SK-N-SH treated with all-trans-retinoic acid at 6 μM for 48 hours (cell line): ENCODE results near the gene EXD3.

Experiments
- ATAC-seq: fragments of 200-7000 bp; cut with Tn5 transposase; 3 replicates; pipeline ENCODE4 v1.9.1; 2020; ENCODE audit warnings: mild to moderate bottlenecking, moderate library complexity
- ARNTL ChIP-seq: fragments of 450-650 bp; formaldehyde crosslinking; IDR thresholded peaks from 2 replicates; pipeline ENCODE4 v1.5.0; 2020; ENCODE audit warnings: low read depth, mild to moderate bottlenecking, moderate library complexity, borderline replicate concordance
- BACH2 ChIP-seq: fragments of 250-450 bp; sonication (Bioruptor Pico); IDR thresholded peaks from 2 replicates; pipeline ENCODE4 v1.9.0; 2021; ENCODE audit warnings: mild to moderate bottlenecking, borderline replicate concordance
- CSDC2 ChIP-seq: fragments of 250-450 bp; sonication (Bioruptor Pico); IDR thresholded peaks from 2 replicates; pipeline ENCODE4 v1.5.0; 2020; ENCODE audit warnings: mild to moderate bottlenecking, moderate library complexity
- ESRRG ChIP-seq: fragments of 250-450 bp; sonication (Bioruptor Pico); IDR thresholded peaks from 2 replicates; pipeline ENCODE4 v1.6.1; 2021; ENCODE audit warnings: mild to moderate bottlenecking
- OSR1 ChIP-seq: fragments of 250-450 bp; sonication (Bioruptor Pico); IDR thresholded peaks from 2 replicates; pipeline ENCODE4 v1.8.0; 2022; ENCODE audit warnings: moderate library complexity, mild to moderate bottlenecking, inconsistent platforms
- PPARA ChIP-seq: fragments of 250-450 bp; sonication (Bioruptor Pico); IDR thresholded peaks from 2 replicates; pipeline ENCODE4 v1.5.0; 2020; ENCODE audit warnings: mild to moderate bottlenecking, borderline replicate concordance
- RARB ChIP-seq: fragments of 250-450 bp; sonication (Bioruptor Pico); IDR thresholded peaks from 2 replicates; pipeline ENCODE4 v1.8.0; 2021; ENCODE audit warnings: mild to moderate bottlenecking, moderate library complexity
- SNAI2 ChIP-seq: fragments of 250-450 bp; sonication (Bioruptor Pico); IDR thresholded peaks from 2 replicates; pipeline ENCODE4 v1.5.0; 2020; ENCODE audit warnings: mild to moderate bottlenecking, moderate library complexity
- TOX ChIP-seq: fragments of 250-450 bp; sonication (Bioruptor Pico); IDR thresholded peaks from 2 replicates; pipeline ENCODE4 v1.8.0; 2021; ENCODE audit warnings: mild to moderate bottlenecking, moderate library complexity, borderline replicate concordance
- ZFP3 ChIP-seq: fragments of 250-450 bp; sonication (Bioruptor Pico); IDR thresholded peaks from 2 replicates; pipeline ENCODE4 v1.5.0; 2020; ENCODE audit warnings: mild to moderate bottlenecking, moderate library complexity
- ZFP30 ChIP-seq: fragments of 450-650 bp; formaldehyde crosslinking; IDR thresholded peaks from 2 replicates; pipeline ENCODE4 v1.5.0; 2022; ENCODE audit warnings: mild to moderate bottlenecking, moderate library complexity
- ZNF70 ChIP-seq: fragments of 450-650 bp; formaldehyde crosslinking; IDR thresholded peaks from 2 replicates; pipeline ENCODE4 v1.5.0; 2020; ENCODE audit warnings: mild to moderate bottlenecking, moderate library complexity
- ZNF8 ChIP-seq: fragments of 450-650 bp; formaldehyde crosslinking; IDR thresholded peaks from 2 replicates; pipeline ENCODE4 v1.5.0; 2020; ENCODE audit warnings: mild to moderate bottlenecking, moderate library complexity
- TF ChIP-seq, protein P1 (sequence below): fragments of 250-450 bp; sonication (Bioruptor Pico); IDR thresholded peaks from 2 replicates; pipeline ENCODE4 v1.5.0; 2020; ENCODE audit warnings: mild to moderate bottlenecking, moderate library complexity
- TF ChIP-seq, protein P2 (sequence below): fragments of 250-450 bp; sonication (Bioruptor Pico); IDR thresholded peaks from 2 replicates; pipeline ENCODE4 v1.5.1; 2021; ENCODE audit warnings: mild to moderate bottlenecking, moderate library complexity
- TF ChIP-seq, protein P3 (sequence below): fragments of 250-450 bp; sonication (Bioruptor Pico); IDR thresholded peaks from 2 replicates; pipeline ENCODE4 v1.5.1; 2020; ENCODE audit warnings: low read depth, mild to moderate bottlenecking, moderate library complexity
- TF ChIP-seq, protein P4 (sequence below): fragments of 250-450 bp; sonication (Bioruptor Pico); IDR thresholded peaks from 2 replicates; pipeline ENCODE4 v1.8.0; 2021; ENCODE audit warnings: low read depth, mild to moderate bottlenecking, moderate library complexity, borderline replicate concordance
- TF ChIP-seq, protein P5 (sequence below): fragments of 250-450 bp; sonication (Bioruptor Pico); IDR thresholded peaks from 2 replicates; pipeline ENCODE4 v1.8.0; 2020; ENCODE audit warnings: mild to moderate bottlenecking, moderate library complexity, borderline replicate concordance

The EXD3 gene

DNA sequence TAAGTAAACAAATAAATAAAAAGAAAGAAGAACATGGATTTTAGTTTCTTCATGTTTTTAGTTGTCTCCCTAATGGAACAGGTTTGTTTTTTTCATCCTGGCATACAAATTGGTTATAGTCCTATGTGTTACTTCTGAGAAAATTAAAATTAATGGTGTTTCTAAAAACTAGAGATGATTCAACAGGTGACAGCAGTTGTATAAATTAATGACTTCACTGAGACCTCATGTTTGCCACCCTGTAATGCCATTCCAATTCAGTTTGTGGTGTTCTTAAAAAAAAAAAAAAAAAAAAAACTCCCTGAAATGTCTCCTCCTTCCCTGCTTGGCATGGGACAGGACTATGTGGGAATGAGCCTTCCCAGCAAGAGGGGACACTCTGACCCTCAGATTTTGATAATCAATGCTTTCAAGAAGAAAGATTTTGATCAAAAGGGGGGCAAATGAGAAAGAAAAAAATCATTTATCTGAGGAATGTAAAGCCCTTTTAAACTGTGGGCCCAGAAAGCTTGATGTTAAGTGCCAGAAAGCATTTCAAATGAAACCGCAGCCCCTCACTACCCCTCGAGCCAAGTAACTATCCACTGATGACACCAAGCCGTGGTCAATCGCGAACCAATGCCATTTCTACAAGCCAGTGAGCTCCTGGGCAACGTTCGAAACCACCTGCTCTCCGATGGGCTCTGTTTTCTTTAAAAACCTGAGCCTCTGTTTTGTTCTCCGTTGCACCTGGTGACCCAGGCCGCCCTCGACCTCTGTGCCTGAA, 941 bp downstream of the EXD3 start (continued):
- TF ChIP-seq, protein P1, sequence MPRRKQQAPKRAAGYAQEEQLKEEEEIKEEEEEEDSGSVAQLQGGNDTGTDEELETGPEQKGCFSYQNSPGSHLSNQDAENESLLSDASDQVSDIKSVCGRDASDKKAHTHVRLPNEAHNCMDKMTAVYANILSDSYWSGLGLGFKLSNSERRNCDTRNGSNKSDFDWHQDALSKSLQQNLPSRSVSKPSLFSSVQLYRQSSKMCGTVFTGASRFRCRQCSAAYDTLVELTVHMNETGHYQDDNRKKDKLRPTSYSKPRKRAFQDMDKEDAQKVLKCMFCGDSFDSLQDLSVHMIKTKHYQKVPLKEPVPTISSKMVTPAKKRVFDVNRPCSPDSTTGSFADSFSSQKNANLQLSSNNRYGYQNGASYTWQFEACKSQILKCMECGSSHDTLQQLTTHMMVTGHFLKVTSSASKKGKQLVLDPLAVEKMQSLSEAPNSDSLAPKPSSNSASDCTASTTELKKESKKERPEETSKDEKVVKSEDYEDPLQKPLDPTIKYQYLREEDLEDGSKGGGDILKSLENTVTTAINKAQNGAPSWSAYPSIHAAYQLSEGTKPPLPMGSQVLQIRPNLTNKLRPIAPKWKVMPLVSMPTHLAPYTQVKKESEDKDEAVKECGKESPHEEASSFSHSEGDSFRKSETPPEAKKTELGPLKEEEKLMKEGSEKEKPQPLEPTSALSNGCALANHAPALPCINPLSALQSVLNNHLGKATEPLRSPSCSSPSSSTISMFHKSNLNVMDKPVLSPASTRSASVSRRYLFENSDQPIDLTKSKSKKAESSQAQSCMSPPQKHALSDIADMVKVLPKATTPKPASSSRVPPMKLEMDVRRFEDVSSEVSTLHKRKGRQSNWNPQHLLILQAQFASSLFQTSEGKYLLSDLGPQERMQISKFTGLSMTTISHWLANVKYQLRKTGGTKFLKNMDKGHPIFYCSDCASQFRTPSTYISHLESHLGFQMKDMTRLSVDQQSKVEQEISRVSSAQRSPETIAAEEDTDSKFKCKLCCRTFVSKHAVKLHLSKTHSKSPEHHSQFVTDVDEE, result no peak
- TF ChIP-seq OSR1 (no peak), TOX (CRISPR knock-in tag) (no peak)

DNA sequence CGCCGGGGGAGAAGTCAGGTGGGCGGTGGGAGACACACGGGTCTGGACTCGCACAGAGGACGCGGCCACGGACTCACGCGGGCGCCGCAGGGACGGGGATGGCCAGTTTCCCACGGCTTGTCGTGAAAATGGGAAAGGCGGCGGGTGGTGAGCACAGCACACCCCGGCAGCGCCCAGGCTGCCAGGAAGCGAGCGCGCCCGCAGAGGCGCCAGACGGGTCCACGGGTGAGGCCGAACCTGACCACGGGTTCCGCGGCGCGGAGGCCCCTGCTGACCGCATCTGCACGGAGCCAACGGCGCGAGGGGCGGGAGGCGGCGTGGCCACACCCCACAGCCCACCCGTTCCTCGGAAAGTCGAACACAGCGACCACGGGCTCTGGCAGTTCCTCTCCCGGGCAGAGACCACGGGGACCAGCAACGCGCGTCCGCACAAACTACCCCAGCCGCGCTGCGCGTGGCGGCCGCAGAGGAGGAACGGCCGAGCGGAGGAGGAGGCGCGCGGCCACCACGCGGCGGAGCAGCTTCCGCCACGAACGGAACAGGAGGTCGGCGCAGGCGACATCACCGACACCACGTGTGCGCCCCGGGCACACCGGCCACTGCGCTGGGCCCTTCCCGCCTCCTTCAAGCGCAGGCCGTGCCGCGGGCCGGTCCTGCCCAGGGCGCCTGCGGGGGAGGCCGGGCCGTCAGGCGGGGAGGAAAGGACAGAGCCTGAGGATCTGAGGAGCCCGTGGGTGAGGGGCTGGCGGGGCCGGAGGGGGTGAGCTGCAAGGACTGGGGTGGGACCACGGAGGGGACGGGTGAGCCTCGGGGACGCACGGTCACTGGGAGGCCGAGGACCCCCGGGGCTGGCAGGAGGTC, 5.6 kb downstream of the EXD3 start:
- TF ChIP-seq ZFP3 (CRISPR knock-in tag) (no peak), PPARA (no peak), TOX (CRISPR knock-in tag) (no peak), ZNF8 (CRISPR knock-in tag) (no peak), SNAI2 (CRISPR knock-in tag) (no peak), ZNF70 (CRISPR knock-in tag) (no peak), ESRRG (no peak), ZFP30 (CRISPR knock-in tag) (no peak)
- TF ChIP-seq, protein P2, sequence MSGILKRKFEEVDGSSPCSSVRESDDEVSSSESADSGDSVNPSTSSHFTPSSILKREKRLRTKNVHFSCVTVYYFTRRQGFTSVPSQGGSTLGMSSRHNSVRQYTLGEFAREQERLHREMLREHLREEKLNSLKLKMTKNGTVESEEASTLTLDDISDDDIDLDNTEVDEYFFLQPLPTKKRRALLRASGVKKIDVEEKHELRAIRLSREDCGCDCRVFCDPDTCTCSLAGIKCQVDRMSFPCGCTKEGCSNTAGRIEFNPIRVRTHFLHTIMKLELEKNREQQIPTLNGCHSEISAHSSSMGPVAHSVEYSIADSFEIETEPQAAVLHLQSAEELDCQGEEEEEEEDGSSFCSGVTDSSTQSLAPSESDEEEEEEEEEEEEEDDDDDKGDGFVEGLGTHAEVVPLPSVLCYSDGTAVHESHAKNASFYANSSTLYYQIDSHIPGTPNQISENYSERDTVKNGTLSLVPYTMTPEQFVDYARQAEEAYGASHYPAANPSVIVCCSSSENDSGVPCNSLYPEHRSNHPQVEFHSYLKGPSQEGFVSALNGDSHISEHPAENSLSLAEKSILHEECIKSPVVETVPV (CRISPR knock-in tag), result no peak
- TF ChIP-seq, protein P3, sequence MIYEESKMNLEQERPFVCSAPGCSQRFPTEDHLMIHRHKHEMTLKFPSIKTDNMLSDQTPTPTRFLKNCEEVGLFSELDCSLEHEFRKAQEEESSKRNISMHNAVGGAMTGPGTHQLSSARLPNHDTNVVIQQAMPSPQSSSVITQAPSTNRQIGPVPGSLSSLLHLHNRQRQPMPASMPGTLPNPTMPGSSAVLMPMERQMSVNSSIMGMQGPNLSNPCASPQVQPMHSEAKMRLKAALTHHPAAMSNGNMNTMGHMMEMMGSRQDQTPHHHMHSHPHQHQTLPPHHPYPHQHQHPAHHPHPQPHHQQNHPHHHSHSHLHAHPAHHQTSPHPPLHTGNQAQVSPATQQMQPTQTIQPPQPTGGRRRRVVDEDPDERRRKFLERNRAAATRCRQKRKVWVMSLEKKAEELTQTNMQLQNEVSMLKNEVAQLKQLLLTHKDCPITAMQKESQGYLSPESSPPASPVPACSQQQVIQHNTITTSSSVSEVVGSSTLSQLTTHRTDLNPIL, result no peak
- no peak for ATAC-seq

DNA sequence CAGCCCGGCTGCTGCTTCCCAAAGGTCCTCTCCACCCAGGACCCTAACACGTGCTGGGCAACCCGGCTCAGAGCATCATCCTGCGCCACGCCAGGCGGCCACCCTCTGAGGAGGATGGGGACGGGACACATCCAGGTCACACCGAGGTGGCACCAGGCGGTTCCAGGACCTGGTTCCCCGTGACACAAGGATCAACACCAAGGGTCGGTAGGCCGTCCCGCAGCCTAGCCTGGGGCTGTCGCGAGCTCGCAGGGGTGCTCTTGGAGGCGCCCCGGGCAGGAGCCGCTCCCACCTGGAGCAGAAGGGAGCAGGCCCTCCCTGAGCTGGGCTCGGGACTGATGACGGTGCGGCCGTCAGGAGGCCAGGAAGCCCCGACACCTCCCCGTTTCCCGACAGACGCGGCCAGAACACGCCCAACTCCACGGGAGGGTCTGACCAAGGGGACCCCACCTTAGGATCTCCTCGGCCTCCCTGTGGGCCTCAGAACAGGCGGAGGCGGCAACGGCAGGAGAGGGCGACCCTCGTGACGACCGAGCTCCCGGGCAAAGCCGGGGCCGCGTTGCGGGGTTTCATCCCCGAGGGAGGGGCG, 6.3 kb downstream of the EXD3 start:
- ATAC-seq, result no peak
- no peak for TF ChIP-seq ZNF70 (CRISPR knock-in tag)
- TF ChIP-seq, protein P3, result no peak
- no peak for TF ChIP-seq ARNTL
- no peak for TF ChIP-seq ZFP3 (CRISPR knock-in tag)
- TF ChIP-seq ZNF8 (CRISPR knock-in tag), result no peak
- TF ChIP-seq CSDC2 (CRISPR knock-in tag), result no peak
- no peak for TF ChIP-seq RARB (CRISPR knock-in tag)
- TF ChIP-seq, protein P4, sequence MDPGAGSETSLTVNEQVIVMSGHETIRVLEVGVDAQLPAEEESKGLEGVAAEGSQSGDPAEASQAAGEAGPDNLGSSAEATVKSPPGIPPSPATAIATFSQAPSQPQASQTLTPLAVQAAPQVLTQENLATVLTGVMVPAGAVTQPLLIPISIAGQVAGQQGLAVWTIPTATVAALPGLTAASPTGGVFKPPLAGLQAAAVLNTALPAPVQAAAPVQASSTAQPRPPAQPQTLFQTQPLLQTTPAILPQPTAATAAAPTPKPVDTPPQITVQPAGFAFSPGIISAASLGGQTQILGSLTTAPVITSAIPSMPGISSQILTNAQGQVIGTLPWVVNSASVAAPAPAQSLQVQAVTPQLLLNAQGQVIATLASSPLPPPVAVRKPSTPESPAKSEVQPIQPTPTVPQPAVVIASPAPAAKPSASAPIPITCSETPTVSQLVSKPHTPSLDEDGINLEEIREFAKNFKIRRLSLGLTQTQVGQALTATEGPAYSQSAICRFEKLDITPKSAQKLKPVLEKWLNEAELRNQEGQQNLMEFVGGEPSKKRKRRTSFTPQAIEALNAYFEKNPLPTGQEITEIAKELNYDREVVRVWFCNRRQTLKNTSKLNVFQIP (CRISPR knock-in tag), result no peak
- TF ChIP-seq BACH2 (CRISPR knock-in tag), result no peak
- TF ChIP-seq ZFP30 (CRISPR knock-in tag), result no peak
- TF ChIP-seq TOX (CRISPR knock-in tag), result no peak
- TF ChIP-seq OSR1, result no peak
- TF ChIP-seq, protein P5, sequence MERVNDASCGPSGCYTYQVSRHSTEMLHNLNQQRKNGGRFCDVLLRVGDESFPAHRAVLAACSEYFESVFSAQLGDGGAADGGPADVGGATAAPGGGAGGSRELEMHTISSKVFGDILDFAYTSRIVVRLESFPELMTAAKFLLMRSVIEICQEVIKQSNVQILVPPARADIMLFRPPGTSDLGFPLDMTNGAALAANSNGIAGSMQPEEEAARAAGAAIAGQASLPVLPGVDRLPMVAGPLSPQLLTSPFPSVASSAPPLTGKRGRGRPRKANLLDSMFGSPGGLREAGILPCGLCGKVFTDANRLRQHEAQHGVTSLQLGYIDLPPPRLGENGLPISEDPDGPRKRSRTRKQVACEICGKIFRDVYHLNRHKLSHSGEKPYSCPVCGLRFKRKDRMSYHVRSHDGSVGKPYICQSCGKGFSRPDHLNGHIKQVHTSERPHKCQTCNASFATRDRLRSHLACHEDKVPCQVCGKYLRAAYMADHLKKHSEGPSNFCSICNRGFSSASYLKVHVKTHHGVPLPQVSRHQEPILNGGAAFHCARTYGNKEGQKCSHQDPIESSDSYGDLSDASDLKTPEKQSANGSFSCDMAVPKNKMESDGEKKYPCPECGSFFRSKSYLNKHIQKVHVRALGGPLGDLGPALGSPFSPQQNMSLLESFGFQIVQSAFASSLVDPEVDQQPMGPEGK (CRISPR knock-in tag), result no peak
- TF ChIP-seq SNAI2 (CRISPR knock-in tag), result no peak
- TF ChIP-seq, protein P1, result no peak
